T47D (cell line): ENCODE results near the gene FBXL3.

ENCODE experiments used
- DNase-seq, 2 experiments: peaks; one replicate each; pipeline versions ENCODE4 v3.0.0 to v3.0.0-alpha.2; 2011 to 2012; ENCODE audit warnings: low read depth in 1 of 2, low spot score in 1 of 2
- JUND ChIP-seq: IDR thresholded peaks from 2 replicates; pipeline ENCODE4 v1.6.1; 2012; ENCODE audit warnings: low read depth
- in situ Hi-C: cut with HindIII; loops from 2 replicates; pipeline ENCODE4 v1.10.0; 2016; ENCODE audit warnings: low sequenced_read_pairs, low pct_unique_long_range_greater_than_20kb

FBXL3 gene

GRCh38 chr13:77040835-77041234 lies 13.9 kb upstream of the FBXL3 start:
- TF ChIP-seq JUND = no peak
- in situ Hi-C loops = no loop called here
- DNase-seq = no peak

- in situ Hi-C loops = no loop called here
- DNase-seq = no peak
- TF ChIP-seq JUND = no peak
Observed at GRCh38 chr13:77040076-77040475, 13.1 kb upstream of the FBXL3 start.

GRCh38 chr13:77038907-77039480 lies 12.0 kb upstream of the FBXL3 start:
- TF ChIP-seq JUND = no peak
- no peak for DNase-seq
- in situ Hi-C loops = no loop called here

- no peak for TF ChIP-seq JUND
- in situ Hi-C loops = no loop called here
- no peak for DNase-seq
Observed at GRCh38 chr13:77036279-77036678, 9.3 kb upstream of the FBXL3 start.

- in situ Hi-C loops = no loop called here
- no peak for DNase-seq
- no peak for TF ChIP-seq JUND
Observed at GRCh38 chr13:77034881-77035280, 7.9 kb upstream of the FBXL3 start.

GRCh38 chr13:77033717-77034302 lies 6.9 kb upstream of the FBXL3 start:
- peak in 1 of 2 experiments; percentile 61 for DNase-seq
- in situ Hi-C loops = no loop called here

GRCh38 chr13:77031656-77032243 lies 4.8 kb upstream of the FBXL3 start:
- no peak for TF ChIP-seq JUND
- in situ Hi-C loops = no loop called here
- no peak for DNase-seq

More at GRCh38 chr13:77033717-77034302, 6.9 kb upstream of the FBXL3 start:
- TF ChIP-seq JUND = no peak

GRCh38 chr13:77029436-77029835 lies 2.5 kb upstream of the FBXL3 start:
- TF ChIP-seq JUND = no peak
- in situ Hi-C loops = no loop called here

GRCh38 chr13:77028202-77028601 lies 1.2 kb upstream of the FBXL3 start:
- no peak for TF ChIP-seq JUND
- in situ Hi-C loops = no loop called here
- peak in 1 of 2 experiments; percentile 42 for DNase-seq

More at GRCh38 chr13:77029436-77029835, 2.5 kb upstream of the FBXL3 start:
- DNase-seq = peak in 1 of 2 experiments; percentile 51

- in situ Hi-C loops = no loop called here
- peak; percentile 37 to 87 for DNase-seq
- TF ChIP-seq JUND = no peak
Observed at GRCh38 chr13:77026255-77026860, 601 bp downstream of the FBXL3 start.

- DNase-seq = no peak
- in situ Hi-C loops = no loop called here
Observed at GRCh38 chr13:77022341-77022740, 4.6 kb downstream of the FBXL3 start.

GRCh38 chr13:77019756-77020155 lies 7.2 kb downstream of the FBXL3 start:
- no peak for DNase-seq
- no peak for TF ChIP-seq JUND
- in situ Hi-C loops = no loop called here

More at GRCh38 chr13:77022341-77022740, 4.6 kb downstream of the FBXL3 start:
- TF ChIP-seq JUND = no peak
